Breast epithelium (tissue), 4 donors: Measurements from ENCODE around the gene IFIT1. TPM values are rescaled to one million over a fixed set of nuclear protein-coding genes. Genes with fewer than 3 reads are reported as not detected.

Source experiments
- DNase-seq, 2 donors: peaks; one replicate each; pipeline ENCODE4 v3.0.0-alpha.2; 2019; ENCODE audit warnings: low spot score in 2 of 2
- H3K27ac ChIP-seq, 2 donors: fragments of 200-600 bp; sonication (generic) in 1 of 2; one replicate each; pipeline ENCODE4 v1.5.1; 2016 to 2019; ENCODE audit warnings: mild to moderate bottlenecking in 1 of 2
- H3K27me3 ChIP-seq, 2 donors: fragments of 200-600 bp; sonication (generic) in 1 of 2; one replicate each; pipeline versions ENCODE4 v1.5.1 to v1.6.0; 2017 to 2019; ENCODE audit warnings: control low read depth in 1 of 2, mild to moderate bottlenecking in 1 of 2
- H3K36me3 ChIP-seq: fragments of 200-600 bp; one replicate; pipeline ENCODE4 v1.5.1; 2019
- H3K4me1 ChIP-seq, 2 donors: fragments of 200-600 bp; sonication (generic); one replicate each; pipeline ENCODE4 v1.5.1; 2016 to 2019; ENCODE audit warnings: control low read depth in 1 of 2
- H3K4me3 ChIP-seq, 3 donors: fragments of 200-600 bp; sonication (generic); 1 replicate in 2 of 3; 2 replicates in 1 of 3; pipeline ENCODE4 v1.5.1; 2016 to 2019; ENCODE audit warnings: mild to moderate bottlenecking in 3 of 3, moderate library complexity in 2 of 3
- H3K9me3 ChIP-seq, 2 donors: fragments of 200-600 bp; sonication (generic) in 1 of 2; one replicate each; pipeline ENCODE4 v1.5.1; 2016 to 2019; ENCODE audit warnings: control low read depth in 1 of 2
- POLR2A ChIP-seq: fragments of 450-650 bp; IDR thresholded peaks from one replicate; pipeline ENCODE4 v1.6.1; 2016; ENCODE audit warnings: antibody characterized with exemption, mild to moderate bottlenecking, moderate library complexity
- POLR2AphosphoS5 ChIP-seq, 3 donors: sonication (generic); formaldehyde crosslinking; IDR thresholded peaks; one replicate each; pipeline ENCODE4 v1.6.1; 2017; ENCODE audit warnings: antibody characterized with exemption in 3 of 3
- intact Hi-C: fragments of 100-400 bp; cut with DNase I; formaldehyde crosslinking; loops from one replicate; pipeline ENCODE4 v1.15.1; 2023; ENCODE audit warnings: low total_unique reads
- total RNA-seq, 3 donors: library from RNA; depleted of rRNA; stranded (reverse); fragments of >200 nt; gene quantifications; one replicate each; pipeline ENCODE4 v1.1.0, GENCODE V29; 2016
- TF ChIP-seq, protein P1 (sequence below), 3 donors: fragments of 450-650 bp; IDR thresholded peaks; one replicate each; pipeline ENCODE4 v1.5.1; 2016 to 2017; ENCODE audit warnings: antibody characterized with exemption in 3 of 3, mild to moderate bottlenecking in 3 of 3, moderate library complexity in 3 of 3

Gene IFIT1
- total RNA-seq, 3 donors from 2014 or later = 10.2 to 13.9 (median 11.4) TPM

DNA sequence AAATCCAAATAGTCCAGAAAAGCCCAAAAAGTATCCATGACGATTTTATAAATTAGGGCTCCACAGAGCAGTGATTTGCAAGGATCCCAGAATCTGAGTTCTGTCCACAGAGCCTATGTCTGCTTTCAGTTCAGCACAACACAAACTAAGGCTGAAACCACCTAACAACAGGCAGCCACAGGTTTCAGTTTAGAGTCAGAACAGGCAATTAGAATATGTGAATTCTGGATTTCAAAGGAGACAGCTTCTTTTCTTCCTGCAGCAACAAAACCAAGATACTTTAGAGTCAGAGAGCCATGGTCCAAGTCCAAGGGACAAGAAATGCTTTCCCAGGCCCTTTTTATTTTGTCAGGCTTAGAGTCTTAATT, 41.0 kb upstream of the IFIT1 start:
- TF ChIP-seq, protein P1, sequence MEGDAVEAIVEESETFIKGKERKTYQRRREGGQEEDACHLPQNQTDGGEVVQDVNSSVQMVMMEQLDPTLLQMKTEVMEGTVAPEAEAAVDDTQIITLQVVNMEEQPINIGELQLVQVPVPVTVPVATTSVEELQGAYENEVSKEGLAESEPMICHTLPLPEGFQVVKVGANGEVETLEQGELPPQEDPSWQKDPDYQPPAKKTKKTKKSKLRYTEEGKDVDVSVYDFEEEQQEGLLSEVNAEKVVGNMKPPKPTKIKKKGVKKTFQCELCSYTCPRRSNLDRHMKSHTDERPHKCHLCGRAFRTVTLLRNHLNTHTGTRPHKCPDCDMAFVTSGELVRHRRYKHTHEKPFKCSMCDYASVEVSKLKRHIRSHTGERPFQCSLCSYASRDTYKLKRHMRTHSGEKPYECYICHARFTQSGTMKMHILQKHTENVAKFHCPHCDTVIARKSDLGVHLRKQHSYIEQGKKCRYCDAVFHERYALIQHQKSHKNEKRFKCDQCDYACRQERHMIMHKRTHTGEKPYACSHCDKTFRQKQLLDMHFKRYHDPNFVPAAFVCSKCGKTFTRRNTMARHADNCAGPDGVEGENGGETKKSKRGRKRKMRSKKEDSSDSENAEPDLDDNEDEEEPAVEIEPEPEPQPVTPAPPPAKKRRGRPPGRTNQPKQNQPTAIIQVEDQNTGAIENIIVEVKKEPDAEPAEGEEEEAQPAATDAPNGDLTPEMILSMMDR (IDR thresholded peaks at IDR 0.05) = no peak
- TF ChIP-seq POLR2A (no peak), POLR2AphosphoS5 (IDR thresholded peaks at IDR 0.05) (no peak)
- DNase-seq = no peak
- H3K27ac ChIP-seq = peak overlapping the region; percentile 75 to 79
- H3K27me3 ChIP-seq = no peaks in the 10 kb centered on the region
- no peaks in the 10 kb centered on the region for H3K9me3 ChIP-seq
- peaks cover 0 to 2% of the 10 kb centered on the region in 2 donors for H3K4me1 ChIP-seq
- H3K36me3 ChIP-seq = no peaks in the 10 kb centered on the region
- no peak overlapping the region for H3K4me3 ChIP-seq
- intact Hi-C loops = no loop called here

DNA sequence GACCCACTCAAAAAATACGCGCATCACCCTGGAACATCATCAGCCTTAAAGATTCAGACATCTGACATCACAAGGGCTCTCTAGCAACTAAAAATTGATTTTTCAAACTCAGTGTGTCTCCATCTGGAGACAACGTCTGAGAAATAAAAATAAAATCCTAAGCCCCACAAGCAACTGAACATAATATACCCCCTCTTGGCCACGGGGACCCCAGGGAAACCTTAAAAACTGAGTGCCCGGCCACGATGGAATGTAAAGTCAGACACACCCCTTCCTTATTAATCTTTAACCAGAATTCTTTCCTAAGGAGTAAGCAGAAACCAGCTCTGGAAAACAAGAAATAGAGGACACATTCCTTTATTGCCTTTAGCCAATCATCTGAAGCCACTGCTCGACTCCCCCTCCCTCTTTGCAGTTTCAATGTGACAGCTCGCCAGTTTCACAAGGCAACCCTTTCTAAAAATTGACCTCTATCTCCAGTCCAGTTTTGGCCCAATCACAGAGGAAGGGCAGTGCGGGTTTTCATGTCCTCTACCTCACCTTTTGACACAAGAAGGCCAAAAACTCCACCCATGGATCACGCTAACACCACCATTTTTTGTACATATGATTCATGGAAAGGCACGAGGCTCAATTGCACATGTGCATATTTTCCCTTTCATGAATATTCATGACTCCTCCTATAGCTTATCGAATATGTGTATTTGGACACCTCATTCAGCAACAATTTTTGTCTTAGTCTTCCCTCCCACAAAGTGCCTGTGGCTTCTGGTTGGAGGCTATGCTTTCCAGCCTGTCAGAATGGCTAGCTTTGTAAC, 40.4 kb upstream of the IFIT1 start:
- no peak for TF ChIP-seq POLR2A
- TF ChIP-seq, protein P1 (IDR thresholded peaks at IDR 0.05) = no peak
- TF ChIP-seq POLR2AphosphoS5 (IDR thresholded peaks at IDR 0.05) = peak in 2 of 3 donors; percentile 28 to 39
- Histone ChIP-seq H3K9me3 (no peaks in the 10 kb centered on the region), H3K4me1 (peaks cover 0 to 2% of the 10 kb centered on the region in 2 donors), H3K27ac (peak overlapping the region; percentile 75 to 79), H3K27me3 (no peaks in the 10 kb centered on the region), H3K36me3 (no peaks in the 10 kb centered on the region), H3K4me3 (no peak overlapping the region)
- intact Hi-C loops = no loop called here
- DNase-seq = peak in 1 of 2 donors; percentile 21

DNA sequence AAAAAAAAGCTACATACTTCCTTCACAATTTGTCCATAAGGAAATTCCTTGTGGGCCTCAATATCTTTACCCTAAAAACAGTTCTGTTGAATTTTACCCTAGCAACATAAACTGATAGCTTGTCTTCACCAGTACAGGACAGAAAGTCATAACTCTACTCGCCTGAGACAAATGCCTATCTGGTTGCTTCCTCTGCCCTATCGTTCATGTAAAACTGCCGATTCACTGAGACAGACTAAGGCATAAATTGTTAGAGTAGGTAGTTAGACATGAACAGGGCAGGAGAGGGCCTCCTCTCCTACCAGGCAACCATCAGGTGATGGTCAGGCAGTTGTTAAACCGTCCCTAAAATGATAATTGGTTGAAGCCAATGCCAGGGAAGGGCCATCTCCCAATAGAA, 39.6 kb upstream of the IFIT1 start:
- intact Hi-C loops = no loop called here
- no peak overlapping the region for H3K4me3 ChIP-seq

DNA sequence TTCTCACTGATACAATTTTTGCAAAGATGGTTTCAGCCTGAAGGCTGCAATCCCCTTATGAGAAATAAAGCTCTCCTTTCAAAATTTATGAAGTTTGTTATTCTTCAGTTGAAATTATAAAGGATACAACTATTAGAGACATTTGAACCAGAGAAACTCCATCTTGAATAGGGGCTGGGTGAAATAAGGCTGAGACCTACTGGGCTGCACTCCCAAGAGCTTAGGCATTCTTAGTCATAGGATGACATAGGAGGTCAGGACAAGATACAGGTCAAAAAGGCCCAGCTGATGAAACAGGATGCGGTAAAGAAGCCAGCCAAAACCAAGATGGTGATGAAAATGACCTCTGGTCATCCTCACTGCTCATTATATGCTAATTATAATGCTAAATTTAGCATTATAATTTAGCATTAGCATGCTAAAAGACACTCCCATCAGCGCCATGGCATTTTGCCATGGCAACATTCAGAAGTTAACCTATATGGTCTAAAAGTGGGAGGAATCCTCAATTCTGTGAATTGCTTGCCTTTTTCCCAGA, 37.0 kb upstream of the IFIT1 start:
- Histone ChIP-seq H3K9me3 (no peaks in the 10 kb centered on the region), H3K4me1 (no peaks in the 10 kb centered on the region), H3K4me3 (no peak overlapping the region), H3K27ac (no peak overlapping the region), H3K27me3 (no peaks in the 10 kb centered on the region), H3K36me3 (no peaks in the 10 kb centered on the region)
- TF ChIP-seq, protein P1 (IDR thresholded peaks at IDR 0.05) = no peak
- TF ChIP-seq POLR2AphosphoS5 (IDR thresholded peaks at IDR 0.05) (no peak), POLR2A (no peak)
- DNase-seq = no peak
- intact Hi-C loops = no loop called here

More for the DNA sequence above, 39.6 kb upstream of the IFIT1 start:
- no peak for DNase-seq
- H3K27ac ChIP-seq = no peak overlapping the region
- no peaks in the 10 kb centered on the region for H3K27me3 ChIP-seq
- no peaks in the 10 kb centered on the region for H3K9me3 ChIP-seq
- H3K4me1 ChIP-seq = no peaks in the 10 kb centered on the region
- TF ChIP-seq, protein P1 (IDR thresholded peaks at IDR 0.05) = no peak
- TF ChIP-seq POLR2AphosphoS5 (IDR thresholded peaks at IDR 0.05) (no peak), POLR2A (no peak)
- H3K36me3 ChIP-seq = no peaks in the 10 kb centered on the region

DNA sequence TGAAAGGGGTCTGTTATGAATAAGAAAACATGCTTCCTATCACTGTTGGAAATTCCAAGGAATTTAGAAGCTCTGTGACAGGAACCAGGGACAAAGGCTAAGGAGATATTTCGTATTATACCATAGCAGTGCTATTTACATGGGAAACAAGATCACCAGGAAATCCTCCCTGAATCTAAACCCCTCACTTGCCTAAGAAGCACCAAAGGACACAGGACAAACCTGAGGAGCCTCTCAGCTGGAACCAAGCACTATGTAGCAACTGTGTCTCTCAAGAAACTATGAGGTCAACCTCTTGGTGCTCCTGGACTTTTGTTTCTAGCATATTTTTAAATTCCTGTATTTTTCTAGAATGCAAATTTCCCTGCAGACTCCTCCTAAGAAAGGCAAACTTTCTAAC, 35.3 kb upstream of the IFIT1 start:
- TF ChIP-seq POLR2AphosphoS5 (IDR thresholded peaks at IDR 0.05) (no peak), POLR2A (no peak)
- TF ChIP-seq, protein P1 (IDR thresholded peaks at IDR 0.05) = no peak
- no peaks in the 10 kb centered on the region for H3K36me3 ChIP-seq
- no peaks in the 10 kb centered on the region for H3K9me3 ChIP-seq
- no peak for DNase-seq
- H3K4me3 ChIP-seq = no peak overlapping the region
- no peak overlapping the region for H3K27ac ChIP-seq
- intact Hi-C loops = no loop called here
- no peaks in the 10 kb centered on the region for H3K4me1 ChIP-seq
- no peaks in the 10 kb centered on the region for H3K27me3 ChIP-seq
